IPS-20b (cell line): ENCODE results near the gene TTPAL.
"Not testable (repeated sequence)": the region's sequence is repeated elsewhere in the genome, so short reads cannot be mapped to it uniquely, and the experiment has no call there.

Source experiments
- H3K27ac ChIP-seq: one replicate; pipeline ENCODE4 v1.5.1; 2013; ENCODE audit warnings: low read length
- H3K27me3 ChIP-seq: 2 replicates; pipeline ENCODE4 v1.6.1; 2013; ENCODE audit warnings: mild to moderate bottlenecking, low read length, inconsistent platforms; ENCODE audit not compliant: insufficient read depth
- H3K36me3 ChIP-seq: 2 replicates; pipeline ENCODE4 v1.6.1; 2013; ENCODE audit warnings: low read depth, mild to moderate bottlenecking, inconsistent platforms, low read length, moderate library complexity; ENCODE audit not compliant: insufficient read depth
- H3K4me1 ChIP-seq: 2 replicates; pipeline ENCODE4 v1.6.1; 2013; ENCODE audit warnings: mild to moderate bottlenecking, control low read depth, inconsistent platforms, low read length, moderate library complexity; ENCODE audit not compliant: insufficient read depth
- H3K4me3 ChIP-seq: 2 replicates; pipeline ENCODE4 v1.5.1; 2013; ENCODE audit warnings: mild to moderate bottlenecking, low read length, inconsistent platforms
- H3K9ac ChIP-seq: 2 replicates; pipeline ENCODE4 v1.6.1; 2013; ENCODE audit warnings: low read depth, mild to moderate bottlenecking, inconsistent platforms, low read length, moderate library complexity
- H3K9me3 ChIP-seq: 2 replicates; pipeline ENCODE4 v1.6.1; 2013; ENCODE audit warnings: mild to moderate bottlenecking, low read depth, low read length, inconsistent platforms; ENCODE audit not compliant: insufficient read depth

The TTPAL gene

DNA sequence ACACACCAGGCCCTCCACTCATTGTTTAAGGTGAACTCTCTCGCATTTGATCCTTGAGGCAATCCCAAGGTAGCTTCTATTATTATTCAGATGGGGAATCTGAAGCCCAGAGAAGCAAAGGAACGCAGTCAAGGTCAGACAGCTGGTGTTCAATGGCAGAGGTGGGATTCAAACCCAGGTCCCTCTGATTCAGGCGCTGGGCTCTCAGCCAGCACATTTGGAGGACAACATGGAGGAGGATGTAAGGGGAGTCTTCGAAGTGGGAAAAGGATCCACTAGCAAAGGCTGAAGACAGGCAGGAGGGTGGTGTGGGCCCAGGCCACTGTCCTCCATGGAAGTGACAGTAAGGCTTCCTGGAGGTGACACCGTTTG is 13.9 kb upstream of the TTPAL start:
- Histone ChIP-seq H3K4me1 (no peaks in the 10 kb centered on the region), H3K27ac (no peak overlapping the region), H3K9me3 (no peaks in the 10 kb centered on the region), H3K27me3 (no peaks in the 10 kb centered on the region), H3K36me3 (no peaks in the 10 kb centered on the region), H3K9ac (no peak overlapping the region), H3K4me3 (no peak overlapping the region)

DNA sequence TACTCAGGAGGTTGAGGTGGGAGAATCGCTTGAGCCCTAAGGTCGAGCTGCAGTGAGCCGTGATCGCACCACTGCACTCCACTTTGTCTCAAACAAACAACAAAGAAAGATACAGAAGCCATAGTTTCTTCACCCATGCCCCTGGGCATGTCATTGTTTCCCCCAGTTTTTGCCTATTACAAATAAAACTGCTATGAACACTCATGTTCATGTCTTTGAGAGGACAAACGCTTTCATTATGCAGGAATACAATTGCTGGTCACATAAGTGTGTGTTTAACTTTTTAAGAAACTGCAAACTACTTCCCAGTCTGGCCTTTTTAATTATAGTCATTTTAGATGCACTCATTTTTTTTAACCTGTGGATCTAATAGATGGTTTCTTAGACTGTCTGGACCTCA is 12.2 kb upstream of the TTPAL start:
- Histone ChIP-seq H3K4me3 (no peak overlapping the region), H3K4me1 (no peaks in the 10 kb centered on the region), H3K27me3 (no peaks in the 10 kb centered on the region), H3K27ac (no peak overlapping the region), H3K36me3 (no peaks in the 10 kb centered on the region), H3K9ac (no peak overlapping the region), H3K9me3 (no peaks in the 10 kb centered on the region)

DNA sequence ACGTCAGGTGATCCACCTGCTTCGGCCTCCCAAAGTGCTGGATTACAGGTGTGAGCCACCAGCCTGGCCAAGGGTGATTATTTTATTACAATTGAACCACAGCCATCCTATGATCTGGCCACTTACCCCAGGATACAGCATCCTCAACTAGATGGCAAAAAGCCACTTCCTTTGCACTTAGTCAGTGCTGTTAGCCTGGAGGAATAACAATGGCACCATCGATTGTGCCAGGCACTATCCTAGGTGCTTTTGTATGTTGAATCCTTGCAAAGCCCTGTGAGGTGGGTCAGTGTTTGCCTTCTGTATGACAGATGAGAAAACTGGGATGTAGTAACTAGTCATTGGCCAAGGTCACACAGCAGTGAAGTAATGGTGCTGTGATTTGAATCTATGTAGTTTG is 11.2 kb upstream of the TTPAL start:
- H3K9me3 ChIP-seq, result no peaks in the 10 kb centered on the region
- no peak overlapping the region for H3K9ac ChIP-seq
- no peaks in the 10 kb centered on the region for H3K36me3 ChIP-seq
- H3K4me1 ChIP-seq, result no peaks in the 10 kb centered on the region
- no peak overlapping the region for H3K4me3 ChIP-seq
- no peaks in the 10 kb centered on the region for H3K27me3 ChIP-seq
- no peak overlapping the region for H3K27ac ChIP-seq

DNA sequence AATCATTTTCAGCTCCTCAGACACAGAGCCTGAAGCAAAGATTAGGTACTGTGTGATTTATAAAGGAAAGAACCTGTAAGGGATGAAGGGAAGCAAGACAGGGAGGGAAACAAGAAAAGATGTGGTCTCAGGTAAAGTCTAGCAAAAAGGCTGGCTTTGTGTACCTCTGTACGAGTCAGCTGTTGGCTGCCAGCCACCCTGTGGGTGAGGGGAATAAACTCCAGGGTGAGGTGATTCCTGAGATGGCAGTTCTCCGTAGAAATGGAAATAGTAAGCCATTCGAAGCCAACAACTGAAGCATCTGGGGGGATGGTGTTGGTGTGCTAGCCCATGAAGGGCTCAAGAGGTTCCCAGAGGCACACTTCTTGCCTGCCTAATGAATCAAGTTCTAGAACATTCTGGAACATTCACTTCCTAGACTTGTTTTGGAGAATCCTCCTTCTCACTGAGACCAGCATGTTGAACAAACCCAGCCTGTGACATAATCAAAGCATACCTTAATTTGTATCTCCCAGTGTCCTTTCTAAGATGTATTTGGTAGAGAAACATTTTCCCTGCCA is 10.6 kb upstream of the TTPAL start:
- Histone ChIP-seq H3K4me3 (no peak overlapping the region), H3K4me1 (no peaks in the 10 kb centered on the region), H3K27me3 (no peaks in the 10 kb centered on the region), H3K9ac (no peak overlapping the region), H3K27ac (no peak overlapping the region), H3K36me3 (no peaks in the 10 kb centered on the region), H3K9me3 (no peaks in the 10 kb centered on the region)

DNA sequence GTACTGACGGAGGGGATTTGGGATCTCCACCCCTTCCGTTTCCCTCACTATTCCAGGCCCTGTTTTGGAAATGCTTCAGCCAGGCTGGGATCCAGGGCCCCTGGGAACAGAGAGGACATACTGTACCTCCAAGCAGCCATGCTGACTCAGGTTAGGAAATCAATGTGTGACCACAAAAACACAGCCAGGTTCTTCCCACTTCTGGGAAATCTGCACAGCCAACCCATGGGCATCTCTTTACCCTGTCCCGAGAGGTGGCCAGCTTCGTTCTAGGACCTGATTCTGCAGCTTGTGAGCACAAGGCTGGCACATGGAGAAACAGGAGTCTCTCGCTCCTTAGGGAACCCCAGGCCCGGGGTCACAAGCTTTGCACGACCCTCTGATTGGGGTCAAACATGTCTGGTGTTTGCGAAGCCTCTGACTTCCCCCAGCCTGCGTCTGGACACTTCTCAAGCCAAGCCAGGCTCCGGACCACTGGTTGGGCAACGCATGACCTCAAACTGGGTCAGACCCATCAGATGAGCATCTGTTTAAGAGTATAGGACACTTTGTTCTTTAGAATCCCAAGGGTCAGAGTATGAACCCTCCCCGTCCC is 8.3 kb upstream of the TTPAL start:
- peak overlapping the region; percentile 52; the same call in 1 of the 2 replicates for H3K9ac ChIP-seq
- H3K4me1 ChIP-seq, result no peaks in the 10 kb centered on the region
- no peaks in the 10 kb centered on the region for H3K36me3 ChIP-seq

DNA sequence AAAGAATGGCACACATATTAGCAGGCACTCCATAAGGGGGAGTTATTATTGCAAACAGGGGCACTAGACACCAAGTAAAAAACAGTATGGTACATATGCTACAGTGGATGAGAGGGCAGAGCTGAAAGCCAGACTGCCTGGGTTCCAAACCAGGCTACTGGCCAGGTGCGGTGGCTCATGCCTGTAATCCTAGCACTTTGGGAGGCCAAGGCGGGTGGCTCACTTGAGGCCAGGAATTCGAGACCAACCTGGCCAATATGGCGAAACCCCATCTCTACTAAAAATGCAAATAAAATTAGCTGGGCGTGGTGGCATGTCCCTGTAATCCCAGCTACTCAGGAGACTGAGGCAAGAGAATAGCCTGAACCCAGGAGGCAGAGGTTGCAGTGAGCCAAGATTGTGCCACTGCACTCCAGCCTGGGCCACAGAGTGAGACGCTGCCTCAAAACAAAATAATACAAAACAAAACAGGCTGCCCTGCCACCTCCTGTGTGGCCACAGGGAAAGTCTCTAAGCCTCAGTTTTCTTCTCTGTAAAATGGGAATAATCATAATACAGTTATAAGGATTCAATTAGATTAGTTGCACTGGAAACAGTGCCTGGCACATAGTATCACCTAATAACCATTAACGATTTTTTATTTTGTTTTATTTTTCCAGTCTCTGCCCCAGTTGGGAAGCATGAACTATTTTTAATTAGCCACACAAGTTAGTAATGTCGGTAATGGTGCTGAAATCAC is 7.5 kb upstream of the TTPAL start:
- H3K4me1 ChIP-seq, result no peaks in the 10 kb centered on the region
- no peaks in the 10 kb centered on the region for H3K9me3 ChIP-seq
- H3K27me3 ChIP-seq, result no peaks in the 10 kb centered on the region
- H3K4me3 ChIP-seq, result no peak overlapping the region
- no peaks in the 10 kb centered on the region for H3K36me3 ChIP-seq
- H3K9ac ChIP-seq, result no peak overlapping the region
- H3K27ac ChIP-seq, result no peak overlapping the region

More for the DNA sequence above, 8.3 kb upstream of the TTPAL start:
- Histone ChIP-seq H3K27ac (peak overlapping the region; percentile 15), H3K9me3 (no peaks in the 10 kb centered on the region), H3K27me3 (no peaks in the 10 kb centered on the region), H3K4me3 (no peak overlapping the region)

DNA sequence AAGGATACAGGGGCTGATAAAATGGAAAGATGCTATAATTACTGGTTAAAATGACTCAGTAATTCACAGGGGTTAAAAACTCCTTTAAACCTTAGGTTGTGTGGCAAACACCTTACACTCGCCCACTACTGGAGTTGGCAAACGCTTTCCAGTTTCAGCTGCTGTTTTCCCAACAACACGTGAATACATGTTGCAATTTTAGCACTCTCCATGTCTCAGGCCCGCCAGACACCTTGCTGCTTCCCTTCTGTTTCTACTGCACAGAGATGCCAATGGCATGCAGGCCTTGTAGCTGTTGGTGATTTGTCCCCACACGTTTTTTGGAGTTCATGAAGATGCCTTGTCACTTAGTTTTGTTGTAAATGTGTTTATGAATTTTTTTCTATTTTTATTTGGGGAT is 5.3 kb upstream of the TTPAL start:
- no peaks in the 10 kb centered on the region for H3K9me3 ChIP-seq
- H3K27ac ChIP-seq, result no peak overlapping the region
- H3K4me1 ChIP-seq, result no peaks in the 10 kb centered on the region; the same call in 1 of the 2 replicates
- no peaks in the 10 kb centered on the region for H3K27me3 ChIP-seq
- no peaks in the 10 kb centered on the region for H3K36me3 ChIP-seq
- H3K4me3 ChIP-seq, result no peak overlapping the region
- no peak overlapping the region for H3K9ac ChIP-seq

DNA sequence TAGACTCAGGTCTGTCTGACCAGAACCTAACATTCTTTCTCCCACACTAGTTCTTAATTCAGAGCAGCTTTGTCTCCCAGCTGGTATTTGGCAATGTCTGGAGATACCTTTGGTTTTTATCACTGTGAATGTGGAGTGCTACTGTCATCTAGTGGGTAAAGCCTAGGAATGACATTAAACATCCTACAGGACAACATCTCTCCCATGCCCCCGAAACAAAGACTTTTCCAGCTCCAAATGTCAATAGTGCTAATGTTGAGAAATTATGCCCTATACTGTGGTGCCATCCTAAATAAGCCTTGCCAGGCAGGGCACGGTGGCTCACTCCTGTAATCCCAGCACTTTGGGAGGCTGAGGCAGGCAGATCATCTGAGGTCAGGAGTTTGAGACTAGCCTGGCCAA is 4.2 kb upstream of the TTPAL start:
- Histone ChIP-seq H3K27me3 (no peaks in the 10 kb centered on the region), H3K36me3 (no peaks in the 10 kb centered on the region), H3K9me3 (no peaks in the 10 kb centered on the region), H3K4me3 (no peak overlapping the region), H3K27ac (no peak overlapping the region), H3K9ac (no peak overlapping the region), H3K4me1 (peaks cover 2% of the 10 kb centered on the region; the same call in 1 of the 2 replicates)

DNA sequence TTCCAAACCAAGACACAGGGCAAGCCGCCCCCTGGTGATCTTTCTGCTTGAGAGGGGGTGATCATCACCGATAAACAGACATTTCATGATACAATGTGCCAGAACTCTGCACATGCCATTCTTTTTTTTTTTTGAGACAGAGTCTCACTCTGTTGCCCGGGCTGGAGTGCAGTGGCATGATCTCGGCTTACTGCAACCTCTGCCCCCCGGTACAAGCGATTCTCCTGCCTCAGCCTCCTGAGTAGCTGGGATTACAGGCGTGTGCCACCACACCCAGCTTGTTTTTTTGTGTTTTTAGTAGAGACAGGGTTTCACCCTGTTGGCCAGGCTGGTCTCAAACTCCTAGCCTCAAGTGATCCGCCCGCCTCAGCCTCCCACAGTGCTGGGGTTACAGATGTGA is 3.4 kb upstream of the TTPAL start:
- not testable (repeated sequence) for H3K9ac ChIP-seq, H3K27ac ChIP-seq, H3K9me3 ChIP-seq, H3K4me3 ChIP-seq, H3K4me1 ChIP-seq, H3K36me3 ChIP-seq, H3K27me3 ChIP-seq

DNA sequence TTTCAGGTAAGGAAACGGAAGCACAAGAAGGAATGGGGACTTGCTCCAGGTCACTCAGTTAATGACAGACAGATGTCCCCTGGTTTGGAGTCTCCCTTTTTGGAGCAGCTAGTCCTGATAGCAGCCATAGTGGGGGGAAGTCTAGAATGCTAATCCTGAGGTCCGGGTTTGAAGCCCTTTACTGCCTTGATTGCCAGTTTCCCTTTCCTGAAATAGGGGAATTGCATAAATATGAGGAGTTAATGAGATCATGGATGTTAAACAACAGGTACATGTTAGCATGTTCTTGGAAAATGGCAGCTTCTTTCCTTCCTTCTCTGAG is 341 bp upstream of the TTPAL start:
- no peak overlapping the region for H3K27ac ChIP-seq

DNA sequence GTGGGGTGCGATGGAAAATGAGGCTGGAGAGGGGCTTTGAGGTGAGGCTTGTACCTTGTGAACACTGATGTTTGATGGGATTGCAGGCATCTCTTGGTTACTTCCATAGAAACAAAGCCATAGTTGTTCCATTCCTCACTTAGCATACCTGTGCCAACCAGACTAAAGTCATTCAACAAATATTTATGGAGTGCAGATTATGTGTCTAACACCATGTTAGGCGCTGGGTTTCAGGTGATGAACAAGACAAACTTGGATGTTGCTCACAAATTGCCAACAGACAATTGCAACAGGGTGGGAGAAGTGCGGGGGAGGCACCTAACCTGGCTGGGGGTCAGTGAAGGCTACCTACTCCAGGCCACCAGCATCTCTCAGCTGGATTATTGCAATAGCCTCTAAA is 1.5 kb downstream of the TTPAL start:
- Histone ChIP-seq H3K36me3 (peaks cover 15% of the 10 kb centered on the region), H3K4me1 (peaks cover 4% of the 10 kb centered on the region; the same call in 1 of the 2 replicates), H3K9ac (no peak overlapping the region), H3K4me3 (no peak overlapping the region), H3K27ac (no peak overlapping the region), H3K27me3 (no peaks in the 10 kb centered on the region), H3K9me3 (no peaks in the 10 kb centered on the region)

More for the DNA sequence above, 341 bp upstream of the TTPAL start:
- Histone ChIP-seq H3K27me3 (no peaks in the 10 kb centered on the region), H3K9me3 (no peaks in the 10 kb centered on the region), H3K4me1 (peaks cover 4% of the 10 kb centered on the region; the same call in 1 of the 2 replicates), H3K36me3 (no peaks in the 10 kb centered on the region; the same call in 1 of the 2 replicates), H3K9ac (peak overlapping the region; percentile 74; the same call in 1 of the 2 replicates), H3K4me3 (peak overlapping the region; percentile 92)

DNA sequence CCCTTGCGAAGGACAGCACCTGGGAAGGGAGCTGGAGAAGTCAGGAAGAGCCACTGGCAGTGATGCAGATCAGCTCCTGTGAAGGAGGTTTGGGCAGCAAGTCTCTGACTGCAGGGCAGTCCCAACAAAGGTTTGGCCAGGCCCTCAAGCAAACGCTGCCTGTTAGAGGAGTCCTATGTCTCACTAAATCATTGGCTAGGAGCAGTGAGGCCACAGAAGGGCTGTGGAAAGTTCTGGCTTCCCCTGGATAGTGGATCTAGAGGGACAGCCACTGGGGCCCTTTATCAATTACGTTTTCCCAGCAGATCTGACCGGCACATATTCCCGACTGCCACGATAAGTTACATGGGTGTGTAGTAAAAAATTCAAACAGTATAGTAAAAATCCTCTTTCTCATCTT is 2.5 kb downstream of the TTPAL start:
- Histone ChIP-seq H3K27ac (no peak overlapping the region), H3K4me1 (peaks cover 4% of the 10 kb centered on the region; the same call in 1 of the 2 replicates), H3K9ac (no peak overlapping the region), H3K4me3 (no peak overlapping the region), H3K9me3 (no peaks in the 10 kb centered on the region), H3K36me3 (peaks cover 18% of the 10 kb centered on the region), H3K27me3 (no peaks in the 10 kb centered on the region)
